HepG2 (cell line): ENCODE measurements around the gene PLG. TPM values are rescaled to one million over a fixed set of nuclear protein-coding genes. Genes with fewer than 3 reads are reported as not detected.
A peak's percentile ranks its signal among the peaks of the same experiment; 100 is the strongest.
"Not testable (repeated sequence)": the region's sequence is repeated elsewhere in the genome, so short reads cannot be mapped to it uniquely, and the experiment has no call there.

Experiments
- ATAC-seq: fragments of 200-7000 bp; cut with Tn5 transposase; 3 replicates; pipeline ENCODE4 v1.9.1; 2020; ENCODE audit warnings: mild to moderate bottlenecking, moderate library complexity
- BruUV-seq: library from RNA; stranded (reverse); fragments of 400-500 nt; replicated peaks from 2 replicates; lab custom pipeline; 2021; lab: Mats Ljungman, UMichigan
- CTCF ChIA-PET: fragments of 300-600 bp; formaldehyde crosslinking; extraction: SDS; loops from one replicate; lab custom pipeline; 2021; ENCODE audit warnings: low total read pairs, inconsistent platforms, low intra/inter-chr PET ratio; lab: Yijun Ruan, JAX
- POLR2A ChIA-PET: fragments of 350-600 bp; sonication (Branson Sonifier 250); formaldehyde crosslinking; loops from one replicate; lab custom pipeline; 2020; ENCODE audit warnings: antibody characterized with exemption, inconsistent platforms; lab: Yijun Ruan, JAX
- DNase-seq: peaks from one replicate; pipeline ENCODE4 v3.0.0-alpha.2; 2015; ENCODE audit warnings: low spot score
- FAIRE-seq: peaks from 3 replicates; lab custom pipeline; 2011; peaks lifted over from hg19 to GRCh38; lab: Jason Lieb, UNC
- H2AFZ ChIP-seq: one replicate; pipeline ENCODE4 v1.6.1; 2011; ENCODE audit warnings: low read length, inconsistent platforms
- H3K27ac ChIP-seq: fragments of 300-600 bp; 3 replicates; pipeline ENCODE4 v1.8.0; 2011; ENCODE audit warnings: mixed run types, mild to moderate bottlenecking, mixed read lengths, low read length, inconsistent platforms; ENCODE audit not compliant: insufficient read depth; ENCODE audit errors: extremely low read length
- H3K27me3 ChIP-seq, 2 experiments: fragments of 200-600 bp in 1 of 2; 2 replicates in 1 of 2; 3 replicates in 1 of 2; pipeline versions ENCODE4 v1.6.0 to v1.8.0; 2011; ENCODE audit warnings: low read length in 2 of 2, mild to moderate bottlenecking in 2 of 2, moderate library complexity in 2 of 2, inconsistent platforms in 1 of 2; ENCODE audit not compliant: insufficient read depth in 2 of 2, control insufficient read depth in 1 of 2
- H3K36me3 ChIP-seq, 2 experiments: fragments of 200-600 bp in 1 of 2; replicated peaks in 1 of 2; 2 replicates in 1 of 2; 3 replicates in 1 of 2; pipeline versions ENCODE4 v1.5.1 to v1.8.0; 2011; ENCODE audit warnings: low read length in 2 of 2, inconsistent platforms in 1 of 2; ENCODE audit not compliant: insufficient read depth in 2 of 2, control insufficient read depth in 1 of 2
- H3K4me1 ChIP-seq: 2 replicates; pipeline ENCODE4 v1.5.1; 2012; ENCODE audit warnings: low read length, inconsistent platforms; ENCODE audit not compliant: insufficient read depth
- H3K4me2 ChIP-seq: 2 replicates; pipeline ENCODE4 v1.6.0; 2011; ENCODE audit warnings: low read depth, low read length, inconsistent platforms
- H3K4me3 ChIP-seq, 3 experiments: fragments of 200-600 bp in 1 of 3; sonication (generic), shearing (Covaris generic) in 1 of 3; replicated peaks in 1 of 3; 2 replicates each; pipeline ENCODE4 v1.5.1; 2011 to 2016; ENCODE audit warnings: low read length in 3 of 3, inconsistent platforms in 2 of 3, low read depth in 2 of 3, mild to moderate bottlenecking in 2 of 3, control low read depth in 1 of 3, mixed read lengths in 1 of 3; ENCODE audit not compliant: insufficient read depth in 1 of 3
- H3K79me2 ChIP-seq: one replicate; pipeline ENCODE4 v1.6.1; 2011; ENCODE audit warnings: low read length, inconsistent platforms; ENCODE audit not compliant: insufficient read depth
- H3K9ac ChIP-seq: 2 replicates; pipeline ENCODE4 v1.6.0; 2011; ENCODE audit warnings: mild to moderate bottlenecking, low read depth, low read length, inconsistent platforms; ENCODE audit not compliant: insufficient read depth
- H3K9me3 ChIP-seq: 2 replicates; pipeline ENCODE4 v1.5.1; 2012; ENCODE audit warnings: mild to moderate bottlenecking, low read length
- H4K20me1 ChIP-seq: 2 replicates; pipeline ENCODE4 v1.6.0; 2011; ENCODE audit warnings: inconsistent platforms, mild to moderate bottlenecking, low read length, moderate library complexity; ENCODE audit not compliant: insufficient read depth
- CREB1 ChIP-seq, 2 experiments: fragments of 450-650 bp in 1 of 2; IDR thresholded peaks; 2 replicates each; pipeline ENCODE4 v1.6.1; 2016 to 2017; ENCODE audit warnings: control low read depth in 1 of 2, mild to moderate bottlenecking in 1 of 2, missing compliant biosample characterization in 1 of 2, missing genetic modification characterization in 1 of 2
- DRAP1 ChIP-seq: IDR thresholded peaks from 2 replicates; pipeline ENCODE4 v1.6.1; 2016; ENCODE audit warnings: missing genetic modification reagents, missing compliant biosample characterization
- EEA1 ChIP-seq: sonication (generic); formaldehyde crosslinking; IDR thresholded peaks from 2 replicates; pipeline ENCODE4 v1.5.1; 2020; ENCODE audit warnings: mild to moderate bottlenecking, missing genetic modification reagents, borderline replicate concordance
- EED ChIP-seq: sonication (generic); formaldehyde crosslinking; IDR thresholded peaks from 2 replicates; pipeline ENCODE4 v1.5.0; 2020; ENCODE audit warnings: mild to moderate bottlenecking, missing genetic modification reagents
- FOXA1 ChIP-seq, 2 experiments: fragments of 450-650 bp in 1 of 2; sonication (generic) in 1 of 2; formaldehyde crosslinking in 1 of 2; IDR thresholded peaks; 2 replicates each; pipeline versions ENCODE4 v1.4.0 to v1.6.1; 2016 to 2020; ENCODE audit warnings: missing genetic modification reagents in 1 of 2
- FOXK2 ChIP-seq: fragments of 450-650 bp; IDR thresholded peaks from 2 replicates; pipeline ENCODE4 v1.6.1; 2016
- IKZF1 ChIP-seq: fragments of 450-650 bp; IDR thresholded peaks from 2 replicates; pipeline ENCODE4 v1.7.1; 2016
- KLF16 ChIP-seq, 2 experiments: sonication (generic) in 1 of 2; formaldehyde crosslinking in 1 of 2; IDR thresholded peaks; 2 replicates each; pipeline versions ENCODE4 v1.6.1 to v1.8.0; 2016 to 2023; ENCODE audit warnings: missing genetic modification reagents in 2 of 2, missing compliant biosample characterization in 1 of 2
- MNT ChIP-seq: fragments of 450-650 bp; IDR thresholded peaks from 2 replicates; pipeline ENCODE4 v1.6.1; 2016
- NBN ChIP-seq: fragments of 450-650 bp; conservative IDR thresholded peaks from 2 replicates; pipeline ENCODE4 v1.6.1; 2017
- NFYB ChIP-seq: sonication (generic); formaldehyde crosslinking; IDR thresholded peaks from 2 replicates; pipeline ENCODE4 v1.4.0; 2020; ENCODE audit warnings: missing genetic modification reagents
- PAX8 ChIP-seq: sonication (generic); formaldehyde crosslinking; IDR thresholded peaks from 2 replicates; pipeline ENCODE4 v1.8.0; 2022; ENCODE audit warnings: mild to moderate bottlenecking, missing genetic modification reagents, borderline replicate concordance
- SP1 ChIP-seq, 2 experiments: fragments of 450-650 bp in 1 of 2; sonication (generic) in 1 of 2; formaldehyde crosslinking in 1 of 2; IDR thresholded peaks; 2 replicates each; pipeline versions ENCODE4 v1.4.0 to v1.6.1; 2016 to 2020; ENCODE audit warnings: missing genetic modification reagents in 1 of 2
- TRIM22 ChIP-seq: fragments of 450-650 bp; IDR thresholded peaks from 2 replicates; pipeline ENCODE4 v1.6.1; 2017
- ZNF558 ChIP-seq: sonication (generic); formaldehyde crosslinking; IDR thresholded peaks from 2 replicates; pipeline ENCODE4 v1.9.0; 2022; ENCODE audit warnings: mild to moderate bottlenecking, missing genetic modification reagents, borderline replicate concordance
- WGBS: methylation state at CpG from one replicate; pipeline ENCODE4 v1.1.6; 2017; ENCODE audit warnings: low lambda C conversion rate; 5-methylcytosine and 5-hydroxymethylcytosine counted together
- in situ Hi-C: cut with HindIII; loops from 2 replicates; pipeline ENCODE4 v1.10.0; 2017; ENCODE audit warnings: low pct_unique_long_range_greater_than_20kb; ENCODE audit not compliant: extremely low pct_ligation_motif_present
- intact Hi-C: fragments of 100-400 bp; cut with micrococcal nuclease; formaldehyde crosslinking; loops from one replicate; pipeline ENCODE4 v1.10.0; 2022; ENCODE audit not compliant: unreplicated experiment
- polyA plus RNA-seq, 8 experiments: library from polyadenylated mRNA; depleted of rRNA in 3 of 8; stranded (reverse) in 7 of 8; unstranded in 1 of 8; fragments of >200 nt; fragmentation: Illumina TruSeq in 4 of 8; extraction: Trizol in 4 of 8; gene quantifications; 2 replicates each; pipeline versions ENCODE4 v1.2.1 to v1.2.3, GENCODE V29; 2011 to 2016; ENCODE audit warnings: low read depth in 4 of 8, missing spikeins in 1 of 8, mixed read lengths in 1 of 8; ENCODE audit not compliant: insufficient read depth in 1 of 8
- total RNA-seq, 5 experiments: library from RNA; depleted of rRNA; stranded (reverse); fragments of >200 nt; fragmentation: Illumina TruSeq; extraction: Trizol; gene quantifications; 2 replicates each; pipeline ENCODE4 v1.2.3, GENCODE V29; 2016; ENCODE audit warnings: low read depth in 1 of 5

PLG gene
- total and polyA plus RNA-seq, 2 of the 13 experiments (the other 11 are each of a cell fraction or from before 2014, with no cell fraction given) = 1.7 to 10.7 TPM

GRCh38 chr6:160668589-160668988 is 33.5 kb upstream of the PLG start:
- Histone ChIP-seq H3K79me2 (no peaks in the 10 kb centered on the region), H3K9ac (no peak overlapping the region), H3K36me3 (no peaks in the 10 kb centered on the region), H3K4me2 (no peak overlapping the region), H3K4me1 (no peaks in the 10 kb centered on the region), H3K27me3 (no peaks in the 10 kb centered on the region), H3K27ac (no peak overlapping the region), H3K4me3 (no peak overlapping the region)
- in situ Hi-C loops = loop anchor here (25.0 kb wide), 1 partner anchor 156 kb away; no protein-coding TSS in a partner anchor
- FAIRE-seq (no peak), ATAC-seq (no peak), DNase-seq (no peak)
- intact Hi-C loops = loop anchor here (1.0 kb wide), 1 partner anchor 148 kb away; no protein-coding TSS in a partner anchor
- BruUV-seq = no TSS peak
- POLR2A ChIA-PET = no interaction called here
- CTCF ChIA-PET = interaction anchor here (2.1 kb wide), 1 partner anchor 148 kb away, joined by 17 read pairs; no protein-coding TSS in a partner anchor
- 29% methylated on average over 2 of the region's 2 CpGs for WGBS
- TF ChIP-seq TRIM22 (0 out of 2 replicates have a peak, but pooled peaks have one; percentile 34), CREB1 (IDR thresholded peaks at IDR 0.05) (peak; percentile 86), CREB1 (CRISPR knock-in tag; IDR thresholded peaks at IDR 0.05) (no peak), FOXK2 (0 out of 2 replicates have a peak, but pooled peaks have one; percentile 6), PAX8 (CRISPR knock-in tag) (no peak), ZNF558 (no peak), KLF16 (CRISPR knock-in tag; IDR thresholded peaks at IDR 0.05) (no peak), FOXA1 (IDR thresholded peaks at IDR 0.05) (0 out of 2 replicates have a peak, but pooled peaks have one; percentile 13), FOXA1 (CRISPR knock-in tag; IDR thresholded peaks at IDR 0.05) (no peak), EED (CRISPR knock-in tag) (no peak), NBN (0 out of 2 replicates have a peak, but pooled peaks have one; percentile 78), IKZF1 (0 out of 2 replicates have a peak, but pooled peaks have one; percentile 55), EEA1 (CRISPR knock-in tag) (no peak), NFYB (no peak), MNT (peak; percentile 2; the same call in 1 of the 2 replicates), SP1 (IDR thresholded peaks at IDR 0.05) (0 out of 2 replicates have a peak, but pooled peaks have one; percentile 46), SP1 (CRISPR knock-in tag; IDR thresholded peaks at IDR 0.05) (no peak), DRAP1 (CRISPR knock-in tag) (no peak)
- TF ChIP-seq, all 625 proteins: peak for 8
- Histone ChIP-seq H4K20me1 (no peaks in the 10 kb centered on the region), H3K9me3 (no peaks in the 10 kb centered on the region), H2AFZ (no peak overlapping the region)

- in situ Hi-C loops, CTCF ChIA-PET, BruUV-seq, DNase-seq, ATAC-seq, H3K27me3 ChIP-seq, H3K27ac ChIP-seq, H3K4me2 ChIP-seq, H4K20me1 ChIP-seq, H3K4me1 ChIP-seq, H2AFZ ChIP-seq, POLR2A ChIA-PET, H3K4me3 ChIP-seq, H3K9me3 ChIP-seq, H3K9ac ChIP-seq, H3K79me2 ChIP-seq, intact Hi-C loops, FAIRE-seq, H3K36me3 ChIP-seq: not testable (repeated sequence)
- WGBS = 36% methylated on average over 5 of the region's 5 CpGs
Observed at GRCh38 chr6:160676418-160676817, 25.6 kb upstream of the PLG start.
